ENCODE results near the gene ATG14. TPM values are rescaled to one million over a fixed set of nuclear protein-coding genes. Genes with fewer than 3 reads are reported as not detected.

The ATG14 gene
- total and polyA plus RNA-seq, 2 experiments from 2014 or later, result 7.3 to 15.2 TPM

DNA sequence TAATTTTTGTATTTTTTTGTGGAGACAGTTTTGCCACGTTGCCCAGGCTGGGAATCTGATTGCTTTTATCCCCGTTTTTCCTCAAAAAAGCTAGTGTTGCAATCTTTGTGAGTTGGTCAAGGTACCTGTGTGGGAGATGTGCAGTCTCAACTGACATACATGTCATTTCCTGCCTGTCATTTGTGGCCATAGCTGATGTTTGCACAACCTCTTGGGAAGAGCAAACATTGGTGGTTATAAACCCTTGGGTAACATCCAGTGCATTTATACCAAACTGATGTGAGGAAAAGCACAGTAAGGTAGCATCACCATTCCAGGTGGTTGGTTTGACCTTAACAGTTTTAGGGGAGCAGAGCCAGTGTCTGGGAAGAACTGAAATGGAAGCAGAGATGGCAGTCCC is 54.7 kb downstream of the ATG14 start (continued):
- TF ChIP-seq STAT1 (IDR thresholded peaks at IDR 0.05; ENCODE audit: unreplicated experiment) (no peak), POLR2AphosphoS5 (IDR thresholded peaks at IDR 0.05; ENCODE audit: low read depth) (no peak)

DNA sequence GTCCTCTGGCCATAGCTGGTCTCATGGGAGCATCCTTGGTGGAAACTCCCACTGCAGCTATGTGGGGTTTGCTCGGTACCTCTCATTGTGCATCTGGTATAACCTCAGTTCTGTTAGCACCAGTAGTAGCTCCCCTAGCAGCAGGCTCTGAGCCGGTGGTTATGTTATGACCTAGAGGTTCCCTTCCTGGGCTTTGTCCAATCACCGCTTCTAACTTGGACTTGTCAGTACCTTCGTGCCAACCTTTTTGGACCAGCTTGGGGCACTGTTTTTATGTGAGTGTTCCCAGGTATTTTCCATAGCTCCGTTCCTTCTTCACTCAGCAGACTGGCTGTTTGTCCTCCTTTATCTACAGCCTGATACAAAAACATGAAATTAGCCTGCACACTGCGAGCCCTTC is 55.7 kb downstream of the ATG14 start:
- Histone ChIP-seq H4K20me1 (replicated peaks; ENCODE audit: insufficient read depth) (no peaks in the 10 kb centered on the region; the same call in 1 of the 2 replicates), H3K4me2 (no peak overlapping the region), H3F3A (replicated peaks; ENCODE audit: low read depth) (no peaks in the 10 kb centered on the region), H3K79me2 (replicated peaks; ENCODE audit: insufficient read depth) (no peaks in the 10 kb centered on the region), H3K9me2 (ENCODE audit: insufficient read depth) (no peaks in the 10 kb centered on the region), H3K4me1 (ENCODE audit: insufficient read depth) (peaks cover 4% of the 10 kb centered on the region; the same call in 1 of the 2 replicates), H3K27ac (ENCODE audit: low read depth) (no peak overlapping the region), H3K27me3 (ENCODE audit: insufficient read depth) (no peaks in the 10 kb centered on the region), H3K36me3 (ENCODE audit: insufficient read depth) (no peaks in the 10 kb centered on the region), H3K4me3 (no peak overlapping the region), H2AFZ (no peak overlapping the region)
- ATAC-seq (no peak), DNase-seq (ENCODE audit: low spot score) (no peak)
- H3K36me3 Mint-ChIP-seq (ENCODE audit: low read depth), result no peaks in the 10 kb centered on the region; the same call in 2 of the 3 replicates
- no peak overlapping the region for H3K4me3 Mint-ChIP-seq
- H3K4me1 Mint-ChIP-seq, result peaks cover 8% of the 10 kb centered on the region; the same call in 2 of the 3 replicates
- H3K27ac Mint-ChIP-seq, result no peak overlapping the region
- no peak for TF ChIP-seq NANOG (IDR thresholded peaks at IDR 0.05; ENCODE audit: borderline replicate concordance)
- no peak for TF ChIP-seq EZH2 (IDR thresholded peaks at IDR 0.05; ENCODE audit: low read depth, unreplicated experiment)
- no peak for TF ChIP-seq JUNB (IDR thresholded peaks at IDR 0.05; ENCODE audit: unreplicated experiment)
- TF ChIP-seq, protein P1, sequence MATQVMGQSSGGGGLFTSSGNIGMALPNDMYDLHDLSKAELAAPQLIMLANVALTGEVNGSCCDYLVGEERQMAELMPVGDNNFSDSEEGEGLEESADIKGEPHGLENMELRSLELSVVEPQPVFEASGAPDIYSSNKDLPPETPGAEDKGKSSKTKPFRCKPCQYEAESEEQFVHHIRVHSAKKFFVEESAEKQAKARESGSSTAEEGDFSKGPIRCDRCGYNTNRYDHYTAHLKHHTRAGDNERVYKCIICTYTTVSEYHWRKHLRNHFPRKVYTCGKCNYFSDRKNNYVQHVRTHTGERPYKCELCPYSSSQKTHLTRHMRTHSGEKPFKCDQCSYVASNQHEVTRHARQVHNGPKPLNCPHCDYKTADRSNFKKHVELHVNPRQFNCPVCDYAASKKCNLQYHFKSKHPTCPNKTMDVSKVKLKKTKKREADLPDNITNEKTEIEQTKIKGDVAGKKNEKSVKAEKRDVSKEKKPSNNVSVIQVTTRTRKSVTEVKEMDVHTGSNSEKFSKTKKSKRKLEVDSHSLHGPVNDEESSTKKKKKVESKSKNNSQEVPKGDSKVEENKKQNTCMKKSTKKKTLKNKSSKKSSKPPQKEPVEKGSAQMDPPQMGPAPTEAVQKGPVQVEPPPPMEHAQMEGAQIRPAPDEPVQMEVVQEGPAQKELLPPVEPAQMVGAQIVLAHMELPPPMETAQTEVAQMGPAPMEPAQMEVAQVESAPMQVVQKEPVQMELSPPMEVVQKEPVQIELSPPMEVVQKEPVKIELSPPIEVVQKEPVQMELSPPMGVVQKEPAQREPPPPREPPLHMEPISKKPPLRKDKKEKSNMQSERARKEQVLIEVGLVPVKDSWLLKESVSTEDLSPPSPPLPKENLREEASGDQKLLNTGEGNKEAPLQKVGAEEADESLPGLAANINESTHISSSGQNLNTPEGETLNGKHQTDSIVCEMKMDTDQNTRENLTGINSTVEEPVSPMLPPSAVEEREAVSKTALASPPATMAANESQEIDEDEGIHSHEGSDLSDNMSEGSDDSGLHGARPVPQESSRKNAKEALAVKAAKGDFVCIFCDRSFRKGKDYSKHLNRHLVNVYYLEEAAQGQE (IDR thresholded peaks at IDR 0.05; ENCODE audit: unreplicated experiment), result no peak
- TF ChIP-seq, protein P2, sequence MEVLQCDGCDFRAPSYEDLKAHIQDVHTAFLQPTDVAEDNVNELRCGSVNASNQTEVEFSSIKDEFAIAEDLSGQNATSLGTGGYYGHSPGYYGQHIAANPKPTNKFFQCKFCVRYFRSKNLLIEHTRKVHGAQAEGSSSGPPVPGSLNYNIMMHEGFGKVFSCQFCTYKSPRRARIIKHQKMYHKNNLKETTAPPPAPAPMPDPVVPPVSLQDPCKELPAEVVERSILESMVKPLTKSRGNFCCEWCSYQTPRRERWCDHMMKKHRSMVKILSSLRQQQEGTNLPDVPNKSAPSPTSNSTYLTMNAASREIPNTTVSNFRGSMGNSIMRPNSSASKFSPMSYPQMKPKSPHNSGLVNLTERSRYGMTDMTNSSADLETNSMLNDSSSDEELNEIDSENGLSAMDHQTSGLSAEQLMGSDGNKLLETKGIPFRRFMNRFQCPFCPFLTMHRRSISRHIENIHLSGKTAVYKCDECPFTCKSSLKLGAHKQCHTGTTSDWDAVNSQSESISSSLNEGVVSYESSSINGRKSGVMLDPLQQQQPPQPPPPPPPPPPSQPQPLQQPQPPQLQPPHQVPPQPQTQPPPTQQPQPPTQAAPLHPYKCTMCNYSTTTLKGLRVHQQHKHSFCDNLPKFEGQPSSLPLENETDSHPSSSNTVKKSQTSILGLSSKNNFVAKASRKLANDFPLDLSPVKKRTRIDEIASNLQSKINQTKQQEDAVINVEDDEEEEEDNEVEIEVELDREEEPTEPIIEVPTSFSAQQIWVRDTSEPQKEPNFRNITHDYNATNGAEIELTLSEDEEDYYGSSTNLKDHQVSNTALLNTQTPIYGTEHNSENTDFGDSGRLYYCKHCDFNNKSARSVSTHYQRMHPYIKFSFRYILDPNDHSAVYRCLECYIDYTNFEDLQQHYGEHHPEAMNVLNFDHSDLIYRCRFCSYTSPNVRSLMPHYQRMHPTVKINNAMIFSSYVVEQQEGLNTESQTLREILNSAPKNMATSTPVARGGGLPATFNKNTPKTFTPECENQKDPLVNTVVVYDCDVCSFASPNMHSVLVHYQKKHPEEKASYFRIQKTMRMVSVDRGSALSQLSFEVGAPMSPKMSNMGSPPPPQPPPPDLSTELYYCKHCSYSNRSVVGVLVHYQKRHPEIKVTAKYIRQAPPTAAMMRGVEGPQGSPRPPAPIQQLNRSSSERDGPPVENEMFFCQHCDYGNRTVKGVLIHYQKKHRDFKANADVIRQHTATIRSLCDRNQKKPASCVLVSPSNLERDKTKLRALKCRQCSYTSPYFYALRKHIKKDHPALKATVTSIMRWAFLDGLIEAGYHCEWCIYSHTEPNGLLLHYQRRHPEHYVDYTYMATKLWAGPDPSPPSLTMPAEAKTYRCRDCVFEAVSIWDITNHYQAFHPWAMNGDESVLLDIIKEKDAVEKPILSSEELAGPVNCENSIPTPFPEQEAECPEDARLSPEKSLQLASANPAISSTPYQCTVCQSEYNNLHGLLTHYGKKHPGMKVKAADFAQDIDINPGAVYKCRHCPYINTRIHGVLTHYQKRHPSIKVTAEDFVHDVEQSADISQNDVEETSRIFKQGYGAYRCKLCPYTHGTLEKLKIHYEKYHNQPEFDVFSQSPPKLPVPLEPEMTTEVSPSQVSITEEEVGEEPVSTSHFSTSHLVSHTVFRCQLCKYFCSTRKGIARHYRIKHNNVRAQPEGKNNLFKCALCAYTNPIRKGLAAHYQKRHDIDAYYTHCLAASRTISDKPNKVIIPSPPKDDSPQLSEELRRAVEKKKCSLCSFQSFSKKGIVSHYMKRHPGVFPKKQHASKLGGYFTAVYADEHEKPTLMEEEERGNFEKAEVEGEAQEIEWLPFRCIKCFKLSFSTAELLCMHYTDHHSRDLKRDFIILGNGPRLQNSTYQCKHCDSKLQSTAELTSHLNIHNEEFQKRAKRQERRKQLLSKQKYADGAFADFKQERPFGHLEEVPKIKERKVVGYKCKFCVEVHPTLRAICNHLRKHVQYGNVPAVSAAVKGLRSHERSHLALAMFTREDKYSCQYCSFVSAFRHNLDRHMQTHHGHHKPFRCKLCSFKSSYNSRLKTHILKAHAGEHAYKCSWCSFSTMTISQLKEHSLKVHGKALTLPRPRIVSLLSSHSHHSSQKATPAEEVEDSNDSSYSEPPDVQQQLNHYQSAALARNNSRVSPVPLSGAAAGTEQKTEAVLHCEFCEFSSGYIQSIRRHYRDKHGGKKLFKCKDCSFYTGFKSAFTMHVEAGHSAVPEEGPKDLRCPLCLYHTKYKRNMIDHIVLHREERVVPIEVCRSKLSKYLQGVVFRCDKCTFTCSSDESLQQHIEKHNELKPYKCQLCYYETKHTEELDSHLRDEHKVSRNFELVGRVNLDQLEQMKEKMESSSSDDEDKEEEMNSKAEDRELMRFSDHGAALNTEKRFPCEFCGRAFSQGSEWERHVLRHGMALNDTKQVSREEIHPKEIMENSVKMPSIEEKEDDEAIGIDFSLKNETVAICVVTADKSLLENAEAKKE (CRISPR knock-in tag; IDR thresholded peaks at IDR 0.05), result no peak
- no peak for TF ChIP-seq ZNF331 (CRISPR knock-in tag; IDR thresholded peaks at IDR 0.05; ENCODE audit: low read depth)
- TF ChIP-seq EZH2phosphoT487 (IDR thresholded peaks at IDR 0.05; ENCODE audit: unreplicated experiment), result no peak
- TF ChIP-seq, protein P3, sequence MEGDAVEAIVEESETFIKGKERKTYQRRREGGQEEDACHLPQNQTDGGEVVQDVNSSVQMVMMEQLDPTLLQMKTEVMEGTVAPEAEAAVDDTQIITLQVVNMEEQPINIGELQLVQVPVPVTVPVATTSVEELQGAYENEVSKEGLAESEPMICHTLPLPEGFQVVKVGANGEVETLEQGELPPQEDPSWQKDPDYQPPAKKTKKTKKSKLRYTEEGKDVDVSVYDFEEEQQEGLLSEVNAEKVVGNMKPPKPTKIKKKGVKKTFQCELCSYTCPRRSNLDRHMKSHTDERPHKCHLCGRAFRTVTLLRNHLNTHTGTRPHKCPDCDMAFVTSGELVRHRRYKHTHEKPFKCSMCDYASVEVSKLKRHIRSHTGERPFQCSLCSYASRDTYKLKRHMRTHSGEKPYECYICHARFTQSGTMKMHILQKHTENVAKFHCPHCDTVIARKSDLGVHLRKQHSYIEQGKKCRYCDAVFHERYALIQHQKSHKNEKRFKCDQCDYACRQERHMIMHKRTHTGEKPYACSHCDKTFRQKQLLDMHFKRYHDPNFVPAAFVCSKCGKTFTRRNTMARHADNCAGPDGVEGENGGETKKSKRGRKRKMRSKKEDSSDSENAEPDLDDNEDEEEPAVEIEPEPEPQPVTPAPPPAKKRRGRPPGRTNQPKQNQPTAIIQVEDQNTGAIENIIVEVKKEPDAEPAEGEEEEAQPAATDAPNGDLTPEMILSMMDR (conservative IDR thresholded peaks at IDR 0.05; ENCODE audit: low read depth in 2 of 2), result no peak
- no peak for TF ChIP-seq STAT1 (IDR thresholded peaks at IDR 0.05; ENCODE audit: unreplicated experiment)
- TF ChIP-seq, protein P4, sequence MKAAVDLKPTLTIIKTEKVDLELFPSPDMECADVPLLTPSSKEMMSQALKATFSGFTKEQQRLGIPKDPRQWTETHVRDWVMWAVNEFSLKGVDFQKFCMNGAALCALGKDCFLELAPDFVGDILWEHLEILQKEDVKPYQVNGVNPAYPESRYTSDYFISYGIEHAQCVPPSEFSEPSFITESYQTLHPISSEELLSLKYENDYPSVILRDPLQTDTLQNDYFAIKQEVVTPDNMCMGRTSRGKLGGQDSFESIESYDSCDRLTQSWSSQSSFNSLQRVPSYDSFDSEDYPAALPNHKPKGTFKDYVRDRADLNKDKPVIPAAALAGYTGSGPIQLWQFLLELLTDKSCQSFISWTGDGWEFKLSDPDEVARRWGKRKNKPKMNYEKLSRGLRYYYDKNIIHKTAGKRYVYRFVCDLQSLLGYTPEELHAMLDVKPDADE (IDR thresholded peaks at IDR 0.05), result no peak
- H3K27me3 Mint-ChIP-seq (ENCODE audit: insufficient read depth, low read depth, poor library complexity), result peaks cover 13% of the 10 kb centered on the region
- no peaks in the 10 kb centered on the region for H3K9me3 Mint-ChIP-seq

All from GM23338 (cell line).